H7 (cell line): ENCODE results near the gene C1orf146. TPM values are rescaled to one million over a fixed set of nuclear protein-coding genes. Genes with fewer than 3 reads are reported as not detected.

Source experiments
- DNase-seq: peaks from one replicate; pipeline ENCODE4 v3.0.0; 2012
- H3K27me3 ChIP-seq: 2 replicates; pipeline ENCODE4 v1.6.0; 2011; ENCODE audit warnings: mild to moderate bottlenecking, low read length; ENCODE audit not compliant: control insufficient read depth, insufficient read depth
- H3K36me3 ChIP-seq: replicated peaks from 2 replicates; pipeline ENCODE4 v1.5.1; 2011; ENCODE audit warnings: low read length; ENCODE audit not compliant: control insufficient read depth, insufficient read depth
- H3K4me3 ChIP-seq: 2 replicates; pipeline ENCODE4 v1.5.1; 2011; ENCODE audit warnings: low read depth, mild to moderate bottlenecking, control low read depth, low read length, moderate library complexity; ENCODE audit not compliant: insufficient read depth
- total RNA-seq: library from RNA; depleted of rRNA; stranded (reverse); fragments of >200 nt; shearing (Covaris generic); gene quantifications from 2 replicates; pipeline ENCODE4 v1.2.3, GENCODE V29; 2014; rRNA removed

The C1orf146 gene, protein sequence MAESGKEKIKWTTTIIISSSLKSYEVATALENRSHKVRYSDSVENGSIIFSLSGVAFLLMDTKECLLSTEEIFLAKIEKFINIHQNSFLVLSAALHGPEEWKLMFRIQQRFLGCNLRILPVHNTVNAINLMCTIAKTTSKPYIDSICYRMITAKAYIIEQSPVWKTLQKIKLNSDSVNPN
- not detected in 2 replicates for total RNA-seq

- H3K4me3 ChIP-seq: no peak within 1 kb of the TSS
- no peaks in the 10 kb centered on the region for H3K36me3 ChIP-seq
- H3K27me3 ChIP-seq: no peaks in the 10 kb centered on the region
- DNase-seq: peak; percentile 15
Measured at GRCh38 chr1:92217721-92218120, at the start of gene C1orf146. C1orf146 (plus strand) TSS chr1:92217915; CDS start chr1:92231421, 13,506 bp downstream.

DNA sequence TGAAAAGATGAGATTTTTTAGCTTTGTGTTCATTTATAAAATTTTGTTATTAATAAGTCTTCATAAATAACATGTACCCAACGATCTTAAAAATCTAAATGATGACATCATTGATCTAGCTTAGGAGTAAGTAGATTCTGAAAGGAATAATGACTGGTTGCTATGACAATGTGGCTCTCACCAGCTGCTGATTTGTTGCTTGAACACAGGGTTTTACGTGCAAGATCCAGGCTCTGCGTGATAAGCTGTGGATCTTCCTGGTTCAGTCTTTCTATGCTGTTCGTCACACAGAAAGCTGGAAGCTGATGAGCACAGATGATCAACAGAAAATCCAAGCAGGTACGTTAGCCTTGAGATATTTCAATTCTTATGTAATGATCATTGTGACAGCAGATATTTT is 49.1 kb upstream of the C1orf146 start:
- no peak overlapping the region for H3K4me3 ChIP-seq

GRCh38 chr1:92169214-92170005 is 48.3 kb upstream of the C1orf146 start:
- no peak for DNase-seq
- H3K4me3 ChIP-seq: no peak overlapping the region
- H3K36me3 ChIP-seq: no peaks in the 10 kb centered on the region
- no peaks in the 10 kb centered on the region for H3K27me3 ChIP-seq

More for the DNA sequence above, 49.1 kb upstream of the C1orf146 start:
- DNase-seq: peak; percentile 7
- H3K27me3 ChIP-seq: no peaks in the 10 kb centered on the region
- H3K36me3 ChIP-seq: no peaks in the 10 kb centered on the region

- Histone ChIP-seq H3K4me3 (no peak overlapping the region), H3K27me3 (no peaks in the 10 kb centered on the region), H3K36me3 (no peaks in the 10 kb centered on the region)
- DNase-seq: no peak
Measured at GRCh38 chr1:92184632-92185031, 33.1 kb upstream of the C1orf146 start.

- H3K4me3 ChIP-seq: no peak overlapping the region
- no peaks in the 10 kb centered on the region for H3K36me3 ChIP-seq
- H3K27me3 ChIP-seq: no peaks in the 10 kb centered on the region
- no peak for DNase-seq
Measured at GRCh38 chr1:92186081-92186480, 31.6 kb upstream of the C1orf146 start.

GRCh38 chr1:92188436-92189255 is 29.1 kb upstream of the C1orf146 start:
- no peak for DNase-seq
- no peak overlapping the region for H3K4me3 ChIP-seq
- no peaks in the 10 kb centered on the region for H3K36me3 ChIP-seq
- no peaks in the 10 kb centered on the region; the same call in 1 of the 2 replicates for H3K27me3 ChIP-seq

DNA sequence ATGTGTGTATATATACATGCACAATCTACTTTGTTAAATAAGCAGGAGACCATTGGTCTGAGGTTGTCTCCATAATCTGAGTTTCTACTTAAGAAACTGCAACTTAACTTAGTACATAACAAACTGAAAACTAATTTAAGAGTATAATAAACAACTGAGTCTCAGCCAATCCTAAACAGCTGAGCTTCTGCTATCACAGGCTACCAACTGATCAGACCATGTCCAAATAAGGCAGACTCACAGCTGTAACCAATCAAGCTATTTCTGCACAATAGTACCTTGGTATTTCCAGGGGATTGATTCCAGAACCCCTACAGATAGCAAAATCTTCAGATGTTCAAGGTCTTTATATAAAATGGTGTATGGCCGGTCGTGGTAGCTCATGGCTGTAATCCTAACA is 26.0 kb upstream of the C1orf146 start:
- DNase-seq: no peak
- Histone ChIP-seq H3K4me3 (no peak overlapping the region), H3K27me3 (no peaks in the 10 kb centered on the region; the same call in 1 of the 2 replicates), H3K36me3 (no peaks in the 10 kb centered on the region)

DNA sequence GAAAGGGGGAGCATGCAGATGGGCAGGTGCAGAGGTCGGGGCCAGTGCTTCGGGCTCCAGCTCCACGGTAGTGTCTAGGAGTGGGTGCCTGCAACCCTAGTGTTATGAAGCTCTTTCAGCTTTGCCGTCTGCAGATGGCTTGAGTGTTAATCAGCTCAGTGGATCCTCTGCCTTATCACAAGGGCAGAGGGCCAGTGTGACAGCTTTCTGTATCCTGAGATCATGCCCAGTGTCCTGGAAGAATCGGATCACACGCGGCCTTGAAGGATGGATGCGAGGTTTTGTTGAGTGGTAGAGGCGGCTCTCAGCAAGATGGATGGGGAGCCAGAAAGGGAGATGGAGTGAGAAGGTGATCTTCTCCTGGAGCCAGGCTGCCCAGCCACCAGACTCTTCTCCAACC is 25.5 kb upstream of the C1orf146 start:
- H3K36me3 ChIP-seq: no peaks in the 10 kb centered on the region
- H3K4me3 ChIP-seq: no peak overlapping the region
- no peaks in the 10 kb centered on the region; the same call in 1 of the 2 replicates for H3K27me3 ChIP-seq
- DNase-seq: no peak

- no peak for DNase-seq
- H3K27me3 ChIP-seq: no peaks in the 10 kb centered on the region; the same call in 1 of the 2 replicates
- H3K36me3 ChIP-seq: no peaks in the 10 kb centered on the region
- H3K4me3 ChIP-seq: no peak overlapping the region
Measured at GRCh38 chr1:92194511-92194910, 23.2 kb upstream of the C1orf146 start.

DNA sequence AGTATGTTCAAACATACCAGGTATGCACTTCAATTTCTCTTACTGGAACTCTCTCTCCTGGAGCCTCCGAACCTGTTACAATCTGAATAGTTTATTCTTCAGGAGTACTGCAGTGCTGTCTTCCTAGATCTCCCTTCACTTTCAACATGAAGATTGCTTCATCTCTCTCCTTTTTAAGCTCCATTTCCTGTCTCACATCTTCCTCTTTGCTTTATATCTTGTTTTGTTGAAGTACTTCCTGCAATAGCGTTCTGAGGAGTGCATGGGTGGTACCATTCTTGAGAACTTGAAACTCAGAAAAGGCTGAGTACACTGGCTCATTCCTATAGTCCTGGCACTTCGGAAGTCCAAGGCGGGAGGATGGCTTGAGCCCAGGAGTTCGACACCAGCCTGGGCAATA is 15.7 kb upstream of the C1orf146 start:
- DNase-seq: no peak
- no peak overlapping the region for H3K4me3 ChIP-seq
- no peaks in the 10 kb centered on the region for H3K27me3 ChIP-seq
- H3K36me3 ChIP-seq: no peaks in the 10 kb centered on the region

- H3K36me3 ChIP-seq: no peaks in the 10 kb centered on the region
Measured at GRCh38 chr1:92203105-92203504, 14.6 kb upstream of the C1orf146 start.

DNA sequence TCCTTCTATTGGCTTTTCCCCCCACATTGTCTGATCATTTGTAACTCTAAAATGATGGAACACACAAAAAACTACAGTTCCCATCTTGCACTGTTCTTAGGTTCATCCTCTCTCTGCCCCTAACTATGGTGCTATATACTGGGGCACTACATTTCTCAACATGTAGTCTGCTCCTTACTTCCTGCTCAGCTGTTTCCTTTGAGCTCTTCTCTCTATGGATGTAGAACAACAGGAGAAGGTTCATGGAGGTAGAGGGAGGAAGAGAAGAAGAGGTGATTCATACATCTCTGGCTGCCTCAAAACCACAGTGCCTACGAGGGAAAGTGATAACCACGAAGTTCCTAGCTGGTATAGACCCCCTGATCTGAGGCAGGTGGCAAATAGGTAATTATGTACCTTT is 7.0 kb upstream of the C1orf146 start:
- DNase-seq: no peak
- H3K27me3 ChIP-seq: no peaks in the 10 kb centered on the region
- no peak overlapping the region for H3K4me3 ChIP-seq
- no peaks in the 10 kb centered on the region for H3K36me3 ChIP-seq

More at GRCh38 chr1:92203105-92203504, 14.6 kb upstream of the C1orf146 start:
- Histone ChIP-seq H3K4me3 (no peak overlapping the region), H3K27me3 (no peaks in the 10 kb centered on the region)
- no peak for DNase-seq

DNA sequence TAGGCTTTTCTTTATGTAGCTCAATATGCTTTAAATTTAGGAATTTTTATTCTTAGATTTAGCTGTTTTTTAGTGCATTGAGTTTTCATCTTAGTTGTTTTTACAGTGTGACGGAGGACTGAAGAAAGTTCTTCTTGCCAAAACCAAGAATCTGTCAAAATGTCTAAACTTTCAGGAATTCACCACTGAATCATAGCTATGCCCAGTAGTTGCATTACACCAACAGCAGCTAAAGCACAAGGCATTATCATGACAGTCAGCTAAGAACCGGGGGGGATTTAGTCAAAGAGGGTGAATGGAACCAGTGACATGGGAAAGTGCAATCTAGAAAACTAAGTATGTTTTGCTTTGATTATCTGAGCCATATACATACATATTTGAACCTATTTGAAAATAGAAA is 6.5 kb upstream of the C1orf146 start:
- Histone ChIP-seq H3K27me3 (no peaks in the 10 kb centered on the region), H3K4me3 (no peak overlapping the region), H3K36me3 (no peaks in the 10 kb centered on the region)
- no peak for DNase-seq

GRCh38 chr1:92218559-92218958 is 844 bp downstream of the C1orf146 start:
- no peaks in the 10 kb centered on the region for H3K36me3 ChIP-seq
- peak; percentile 34 for DNase-seq
- H3K27me3 ChIP-seq: no peaks in the 10 kb centered on the region
- no peak overlapping the region for H3K4me3 ChIP-seq
